Measurements from ENCODE around the gene PEAK1.

GRCh38 chr15:77201665-77202064 lies 218.2 kb downstream of the PEAK1 start:
- no peak for TF ChIP-seq POLR2A (IDR thresholded peaks at IDR 0.05)
- TF ChIP-seq CTCF (IDR thresholded peaks at IDR 0.05): no peak
